Mucosa of rectum (tissue), 2 donors: ENCODE data around the gene TK2.

ENCODE experiments used
- H3K27ac ChIP-seq, 2 donors: one replicate each; pipeline ENCODE4 v1.7.0; 2013; ENCODE audit warnings: inconsistent platforms in 2 of 2, low read depth in 2 of 2, low read length in 2 of 2
- H3K27me3 ChIP-seq, 2 donors: one replicate each; pipeline ENCODE4 v1.7.0; 2013; ENCODE audit warnings: low read length in 2 of 2; ENCODE audit not compliant: control insufficient read depth in 2 of 2, insufficient read depth in 2 of 2
- H3K36me3 ChIP-seq, 2 donors: one replicate each; pipeline ENCODE4 v1.7.0; 2013; ENCODE audit warnings: low read length in 2 of 2; ENCODE audit not compliant: control insufficient read depth in 2 of 2, insufficient read depth in 2 of 2
- H3K4me1 ChIP-seq, 2 donors: one replicate each; pipeline ENCODE4 v1.7.0; 2013; ENCODE audit warnings: low read length in 2 of 2, mild to moderate bottlenecking in 1 of 2; ENCODE audit not compliant: control insufficient read depth in 2 of 2, insufficient read depth in 2 of 2
- H3K4me3 ChIP-seq, 2 donors: one replicate each; pipeline ENCODE4 v1.7.0; 2013; ENCODE audit warnings: low read length in 2 of 2
- H3K9ac ChIP-seq, 2 donors: one replicate each; pipeline ENCODE4 v1.7.0; 2013; ENCODE audit warnings: low read length in 2 of 2, low read depth in 1 of 2, mild to moderate bottlenecking in 1 of 2
- H3K9me3 ChIP-seq, 2 donors: one replicate each; pipeline ENCODE4 v1.7.0; 2013; ENCODE audit warnings: low read length in 2 of 2; ENCODE audit not compliant: control insufficient read depth in 2 of 2
- donor health status: healthy.
- donor health status: Normal muscosa, but diverticular disease.

The TK2 gene

DNA sequence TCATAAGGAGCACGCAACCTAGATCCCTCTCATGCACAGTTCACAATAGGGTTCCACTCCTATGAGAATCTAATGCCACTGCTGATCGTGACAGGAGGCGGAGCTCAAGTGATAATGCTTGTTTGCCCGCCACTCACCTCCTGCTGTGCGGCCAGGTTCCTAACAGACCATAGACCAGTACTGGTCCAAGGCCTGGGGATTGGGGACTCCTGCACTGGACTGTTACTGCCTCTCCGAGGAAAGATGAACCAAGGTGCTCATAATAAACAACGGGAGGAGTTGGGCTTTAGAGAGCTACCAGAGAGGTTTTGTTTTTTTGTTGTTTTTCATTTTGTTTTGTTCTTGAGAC lies 58.2 kb downstream of the TK2 start:
- no peak overlapping the region for H3K9ac ChIP-seq
- no peak overlapping the region for H3K27ac ChIP-seq
- no peaks in the 10 kb centered on the region for H3K27me3 ChIP-seq
- H3K4me3 ChIP-seq: no peak overlapping the region
- no peaks in the 10 kb centered on the region for H3K9me3 ChIP-seq
- H3K36me3 ChIP-seq: no peaks in the 10 kb centered on the region
- H3K4me1 ChIP-seq: no peaks in the 10 kb centered on the region

- no peak overlapping the region for H3K4me3 ChIP-seq
- H3K9me3 ChIP-seq: no peaks in the 10 kb centered on the region
- H3K27ac ChIP-seq: no peak overlapping the region
- H3K36me3 ChIP-seq: no peaks in the 10 kb centered on the region
- no peaks in the 10 kb centered on the region for H3K27me3 ChIP-seq
- no peaks in the 10 kb centered on the region for H3K4me1 ChIP-seq
- no peak overlapping the region for H3K9ac ChIP-seq
Measured at GRCh38 chr16:66490774-66491715, 58.9 kb downstream of the TK2 start.

DNA sequence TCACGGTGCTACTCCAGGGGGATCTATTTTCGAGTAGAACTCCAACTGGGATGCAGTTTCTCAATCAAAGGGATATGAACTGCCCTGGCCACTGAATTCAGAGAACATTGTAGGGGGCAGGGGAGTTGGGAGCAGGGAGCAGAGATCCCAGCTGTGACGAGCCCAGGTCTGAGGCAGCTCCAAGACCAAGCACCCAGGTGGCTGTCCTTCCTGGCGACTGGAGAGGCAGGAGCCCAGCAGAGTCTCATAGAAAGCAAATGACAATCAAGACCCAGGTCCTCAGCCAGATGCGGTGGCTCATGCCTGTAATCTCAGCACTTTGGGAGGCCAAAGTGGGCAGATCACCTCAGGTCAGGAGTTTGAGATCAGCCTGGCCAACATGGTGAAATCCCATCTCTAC lies 60.1 kb downstream of the TK2 start:
- Histone ChIP-seq H3K4me3 (no peak overlapping the region), H3K27me3 (no peaks in the 10 kb centered on the region), H3K9ac (no peak overlapping the region), H3K4me1 (no peaks in the 10 kb centered on the region), H3K27ac (no peak overlapping the region), H3K9me3 (no peaks in the 10 kb centered on the region), H3K36me3 (no peaks in the 10 kb centered on the region)

DNA sequence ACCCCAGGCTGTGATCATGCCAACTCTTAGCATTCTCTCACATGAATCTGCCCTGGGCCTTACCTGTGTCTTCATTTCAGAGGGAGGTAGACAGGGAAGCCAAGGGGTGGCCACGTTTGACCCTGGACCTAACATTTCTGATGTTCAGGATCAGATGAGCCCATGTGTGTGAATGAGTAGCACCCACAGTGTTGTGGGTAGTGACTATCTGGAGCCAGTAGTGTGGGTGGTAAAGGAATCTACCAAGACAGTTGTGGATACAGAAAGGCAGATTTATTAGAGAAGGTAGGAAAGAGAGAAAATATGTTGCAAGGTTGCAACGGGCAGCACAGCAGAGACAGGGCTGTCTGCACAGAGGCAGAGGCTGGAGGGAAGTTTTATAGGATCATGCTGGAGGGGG lies 60.5 kb downstream of the TK2 start:
- H3K4me3 ChIP-seq: no peak overlapping the region
- no peaks in the 10 kb centered on the region for H3K9me3 ChIP-seq
- H3K9ac ChIP-seq: no peak overlapping the region
- no peak overlapping the region for H3K27ac ChIP-seq
- no peaks in the 10 kb centered on the region for H3K27me3 ChIP-seq
- H3K4me1 ChIP-seq: no peaks in the 10 kb centered on the region
- no peaks in the 10 kb centered on the region for H3K36me3 ChIP-seq

- H3K9me3 ChIP-seq: no peaks in the 10 kb centered on the region
- H3K36me3 ChIP-seq: no peaks in the 10 kb centered on the region
- H3K9ac ChIP-seq: no peak overlapping the region
- H3K4me1 ChIP-seq: no peaks in the 10 kb centered on the region
- no peaks in the 10 kb centered on the region for H3K27me3 ChIP-seq
- no peak overlapping the region for H3K4me3 ChIP-seq
- H3K27ac ChIP-seq: no peak overlapping the region
Measured at GRCh38 chr16:66488505-66488904, 61.4 kb downstream of the TK2 start.

- H3K4me3 ChIP-seq: no peak overlapping the region
- no peak overlapping the region for H3K9ac ChIP-seq
- no peaks in the 10 kb centered on the region for H3K4me1 ChIP-seq
- no peaks in the 10 kb centered on the region for H3K27me3 ChIP-seq
- no peak overlapping the region for H3K27ac ChIP-seq
- no peaks in the 10 kb centered on the region for H3K36me3 ChIP-seq
- H3K9me3 ChIP-seq: no peaks in the 10 kb centered on the region
Measured at GRCh38 chr16:66487580-66488275, 62.2 kb downstream of the TK2 start.

DNA sequence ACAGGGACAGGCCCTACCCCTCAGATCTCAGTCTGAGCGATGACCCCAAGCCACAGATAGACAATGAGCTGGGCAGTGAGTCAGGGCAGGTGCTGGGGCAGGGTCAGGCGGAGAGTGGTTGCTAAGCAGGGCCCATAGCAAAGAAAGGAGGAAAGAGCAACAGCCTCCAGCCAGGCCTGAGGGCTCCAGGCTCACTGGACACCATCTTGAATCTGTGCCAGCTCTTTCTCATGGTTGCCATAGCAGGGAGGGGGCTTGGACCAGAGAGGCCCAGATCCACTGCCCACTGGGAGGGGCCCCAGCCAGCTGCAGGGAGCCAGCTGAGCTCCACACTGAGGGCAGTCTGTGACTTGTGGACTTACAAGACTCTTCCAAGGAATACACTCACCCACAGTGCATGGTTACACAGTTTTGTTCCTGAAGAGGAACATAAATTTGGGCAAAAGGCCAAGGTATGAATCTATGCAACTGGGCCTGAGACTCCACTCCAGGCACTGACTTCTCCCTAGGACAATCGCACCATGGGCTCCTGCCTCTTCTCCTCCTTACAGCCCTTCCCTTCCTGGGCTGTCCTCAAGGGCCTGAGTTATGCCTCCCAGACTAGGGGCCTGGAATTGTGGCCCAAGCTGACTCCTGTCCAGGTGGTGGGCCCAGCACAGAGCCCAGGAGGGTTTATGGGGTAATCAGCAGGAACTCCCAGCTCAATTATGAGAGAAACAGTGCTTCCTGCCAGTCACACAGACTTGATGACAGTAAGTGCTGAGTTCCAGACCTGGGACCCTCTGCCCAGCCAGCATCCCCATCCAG lies 62.9 kb downstream of the TK2 start:
- Histone ChIP-seq H3K36me3 (no peaks in the 10 kb centered on the region), H3K4me1 (no peaks in the 10 kb centered on the region), H3K9me3 (no peaks in the 10 kb centered on the region), H3K9ac (no peak overlapping the region), H3K27ac (no peak overlapping the region), H3K27me3 (no peaks in the 10 kb centered on the region), H3K4me3 (no peak overlapping the region)

DNA sequence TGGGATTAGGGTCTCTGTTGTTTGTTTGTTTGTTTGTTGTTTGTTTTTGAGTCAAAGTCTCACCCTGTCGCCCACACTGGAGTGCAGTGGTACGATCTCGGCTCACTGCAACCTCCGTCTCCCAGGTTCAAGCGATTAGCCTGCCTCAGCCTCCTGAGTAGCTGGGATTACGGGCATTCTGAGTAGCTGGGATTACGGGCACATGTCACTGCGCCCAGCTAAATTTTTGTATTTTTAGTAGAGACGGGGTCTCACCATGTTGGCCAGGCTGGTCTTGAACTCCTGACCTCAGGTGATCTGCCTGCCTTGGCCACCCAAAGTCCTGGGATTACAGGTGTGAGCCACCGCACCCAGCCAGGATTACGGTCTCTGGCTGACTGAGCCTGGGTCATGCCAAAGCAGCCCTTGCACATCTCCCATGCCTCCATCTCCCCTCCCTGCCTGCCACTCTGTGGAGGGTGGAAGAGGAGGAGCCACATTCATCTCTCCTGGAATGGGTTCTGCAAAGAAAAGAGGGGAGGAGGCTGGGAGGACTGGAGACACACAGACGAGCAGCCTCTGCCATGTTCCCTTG lies 63.6 kb downstream of the TK2 start:
- Histone ChIP-seq H3K27ac (no peak overlapping the region), H3K27me3 (no peaks in the 10 kb centered on the region), H3K4me3 (no peak overlapping the region), H3K9me3 (no peaks in the 10 kb centered on the region), H3K36me3 (no peaks in the 10 kb centered on the region), H3K9ac (no peak overlapping the region), H3K4me1 (no peaks in the 10 kb centered on the region)

DNA sequence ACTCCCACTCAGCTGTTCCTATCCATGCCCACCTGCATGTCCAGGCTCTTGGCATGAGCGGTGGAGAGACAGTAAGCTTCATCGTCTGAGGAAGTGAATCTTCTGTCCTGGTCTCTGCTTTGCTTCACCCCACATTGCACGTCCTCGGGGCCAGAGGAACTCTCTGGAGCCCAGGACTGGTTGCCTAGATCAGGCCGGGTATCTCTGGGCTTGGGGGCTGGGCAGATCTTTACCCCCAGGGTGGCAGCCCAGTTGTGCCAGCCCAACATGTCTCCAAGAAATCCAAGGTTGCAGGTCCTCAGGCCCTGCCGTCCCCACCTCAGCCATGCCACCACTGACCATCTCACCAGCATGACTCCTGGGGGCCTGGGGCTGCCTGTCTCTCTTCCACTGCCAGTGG lies 64.5 kb downstream of the TK2 start:
- Histone ChIP-seq H3K27me3 (no peaks in the 10 kb centered on the region), H3K36me3 (no peaks in the 10 kb centered on the region), H3K4me1 (no peaks in the 10 kb centered on the region), H3K27ac (no peak overlapping the region), H3K9ac (no peak overlapping the region), H3K4me3 (no peak overlapping the region), H3K9me3 (no peaks in the 10 kb centered on the region)
